ENCODE measurements around the gene TRERF1.
"Not testable (repeated sequence)": the region's sequence is repeated elsewhere in the genome, so short reads cannot be mapped to it uniquely, and the experiment has no call there.

The TRERF1 gene

DNA sequence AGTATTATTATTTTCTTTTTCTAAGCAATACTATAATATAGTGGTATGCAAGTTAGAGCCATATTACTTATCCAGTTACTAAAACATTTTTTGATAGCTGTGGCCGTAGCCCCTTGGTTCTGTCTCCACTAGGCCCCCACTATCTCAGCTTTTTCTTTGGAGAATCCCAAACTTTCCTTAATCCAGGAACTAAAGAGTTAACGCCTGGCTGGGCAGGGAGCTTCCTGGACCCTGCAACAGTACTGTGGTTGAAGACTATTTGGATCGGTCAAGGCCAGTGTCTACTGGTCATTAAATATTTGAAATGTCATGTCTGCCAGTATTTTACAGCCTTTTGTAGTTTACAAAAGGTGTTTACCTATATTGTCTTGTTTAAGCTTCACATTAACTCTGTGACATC is 20.0 kb upstream of the TRERF1 start:
- TF ChIP-seq, protein P1, sequence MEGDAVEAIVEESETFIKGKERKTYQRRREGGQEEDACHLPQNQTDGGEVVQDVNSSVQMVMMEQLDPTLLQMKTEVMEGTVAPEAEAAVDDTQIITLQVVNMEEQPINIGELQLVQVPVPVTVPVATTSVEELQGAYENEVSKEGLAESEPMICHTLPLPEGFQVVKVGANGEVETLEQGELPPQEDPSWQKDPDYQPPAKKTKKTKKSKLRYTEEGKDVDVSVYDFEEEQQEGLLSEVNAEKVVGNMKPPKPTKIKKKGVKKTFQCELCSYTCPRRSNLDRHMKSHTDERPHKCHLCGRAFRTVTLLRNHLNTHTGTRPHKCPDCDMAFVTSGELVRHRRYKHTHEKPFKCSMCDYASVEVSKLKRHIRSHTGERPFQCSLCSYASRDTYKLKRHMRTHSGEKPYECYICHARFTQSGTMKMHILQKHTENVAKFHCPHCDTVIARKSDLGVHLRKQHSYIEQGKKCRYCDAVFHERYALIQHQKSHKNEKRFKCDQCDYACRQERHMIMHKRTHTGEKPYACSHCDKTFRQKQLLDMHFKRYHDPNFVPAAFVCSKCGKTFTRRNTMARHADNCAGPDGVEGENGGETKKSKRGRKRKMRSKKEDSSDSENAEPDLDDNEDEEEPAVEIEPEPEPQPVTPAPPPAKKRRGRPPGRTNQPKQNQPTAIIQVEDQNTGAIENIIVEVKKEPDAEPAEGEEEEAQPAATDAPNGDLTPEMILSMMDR (IDR thresholded peaks at IDR 0.05; ENCODE audit: extremely low read depth, missing control alignments): no peak
- DNase-seq (ENCODE audit: low spot score): no peak

- no peak for DNase-seq (ENCODE audit: low spot score)
- TF ChIP-seq, protein P1 (IDR thresholded peaks at IDR 0.05; ENCODE audit: extremely low read depth, missing control alignments): no peak
Measured at GRCh38 chr6:42471142-42471541, 19.4 kb upstream of the TRERF1 start.

GRCh38 chr6:42468273-42468672 is 16.5 kb upstream of the TRERF1 start:
- DNase-seq (ENCODE audit: low spot score): no peak
- TF ChIP-seq, protein P1 (IDR thresholded peaks at IDR 0.05; ENCODE audit: extremely low read depth, missing control alignments): no peak

GRCh38 chr6:42467651-42468050 is 15.9 kb upstream of the TRERF1 start:
- DNase-seq (ENCODE audit: low spot score): no peak
- TF ChIP-seq, protein P1 (IDR thresholded peaks at IDR 0.05; ENCODE audit: extremely low read depth, missing control alignments): no peak

GRCh38 chr6:42466470-42466869 is 14.7 kb upstream of the TRERF1 start:
- not testable (repeated sequence) for DNase-seq (ENCODE audit: low spot score)

- DNase-seq (ENCODE audit: low spot score): no peak
- TF ChIP-seq, protein P1 (IDR thresholded peaks at IDR 0.05; ENCODE audit: extremely low read depth, missing control alignments): no peak
Measured at GRCh38 chr6:42462474-42462972, 10.8 kb upstream of the TRERF1 start.

- TF ChIP-seq, protein P1 (IDR thresholded peaks at IDR 0.05; ENCODE audit: extremely low read depth, missing control alignments): no peak
- no peak for DNase-seq (ENCODE audit: low spot score)
Measured at GRCh38 chr6:42460883-42461282, 9.2 kb upstream of the TRERF1 start.

DNA sequence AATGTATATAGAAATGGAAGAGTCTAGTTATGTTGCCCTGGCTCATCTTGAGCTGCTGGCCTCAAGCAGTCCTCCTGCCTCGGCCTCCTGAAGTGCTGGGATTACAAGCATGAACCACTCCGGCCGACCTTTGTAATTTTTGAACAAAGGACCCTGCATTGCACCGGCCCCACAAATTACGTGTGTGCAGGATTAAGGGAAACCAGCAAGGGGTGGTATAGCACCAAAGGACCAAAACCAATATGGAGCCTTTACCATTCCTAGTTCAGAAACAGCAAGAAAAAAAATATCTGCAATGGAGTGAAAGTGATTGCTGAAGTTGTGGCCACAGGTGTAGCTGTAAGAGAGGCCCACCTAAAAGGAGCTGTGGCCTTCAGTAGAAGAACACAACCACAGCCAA is 8.2 kb upstream of the TRERF1 start:
- no peak for DNase-seq (ENCODE audit: low spot score)
- TF ChIP-seq, protein P1 (IDR thresholded peaks at IDR 0.05; ENCODE audit: extremely low read depth, missing control alignments): no peak
